ENCODE results near the gene ARHGAP5.

Gene ARHGAP5

DNA sequence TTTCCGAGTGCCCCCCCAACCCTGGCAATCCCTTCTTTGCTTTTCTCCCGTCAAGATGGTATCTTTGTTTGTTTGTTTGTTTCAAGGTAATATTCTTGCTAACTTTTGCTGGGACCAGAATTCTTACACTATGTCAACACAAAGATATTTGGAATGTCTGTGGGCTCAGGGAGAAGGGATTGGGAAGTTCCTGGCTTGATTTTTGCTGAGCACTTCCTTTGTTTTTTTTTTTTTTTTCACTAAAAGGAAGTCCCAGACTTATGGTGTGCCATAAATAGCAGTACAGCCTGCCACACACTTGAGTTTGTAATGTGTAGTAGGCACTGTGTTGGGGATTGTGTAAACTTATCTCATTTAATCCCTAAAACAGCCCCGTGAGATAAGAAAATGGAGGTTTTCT is 113.6 kb downstream of the ARHGAP5 start:
- DNase-seq = no peak

DNA sequence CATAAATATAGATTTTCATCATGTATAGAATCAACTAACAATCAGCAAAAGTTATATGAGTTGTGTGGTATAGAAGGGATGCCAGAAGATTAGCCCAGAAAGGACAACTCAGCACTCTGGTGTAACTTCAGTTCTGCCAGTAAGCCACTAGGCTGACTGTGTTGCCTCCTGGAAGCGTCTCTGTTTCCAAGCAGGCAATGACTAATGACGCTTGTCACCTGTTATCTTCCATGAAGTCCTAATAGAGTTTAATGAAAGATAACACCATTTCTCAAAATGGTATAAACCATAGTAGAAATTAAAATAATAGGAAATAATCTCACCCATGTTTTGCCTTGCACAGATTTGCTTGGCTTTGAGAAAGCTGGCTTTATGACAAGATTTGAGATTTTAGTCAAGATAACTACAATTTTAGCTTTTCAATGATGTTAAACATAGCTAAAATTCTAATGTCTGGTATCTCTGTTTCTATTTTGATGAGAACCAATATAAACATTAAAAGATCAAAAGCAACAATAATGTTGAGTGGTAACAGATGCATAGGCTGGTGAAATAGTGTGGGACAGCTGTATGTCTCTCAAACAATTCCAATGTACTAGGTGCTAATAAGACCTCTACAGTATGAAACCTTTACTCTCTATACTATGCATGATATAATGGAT is 115.7 kb downstream of the ARHGAP5 start:
- DNase-seq = no peak

DNA sequence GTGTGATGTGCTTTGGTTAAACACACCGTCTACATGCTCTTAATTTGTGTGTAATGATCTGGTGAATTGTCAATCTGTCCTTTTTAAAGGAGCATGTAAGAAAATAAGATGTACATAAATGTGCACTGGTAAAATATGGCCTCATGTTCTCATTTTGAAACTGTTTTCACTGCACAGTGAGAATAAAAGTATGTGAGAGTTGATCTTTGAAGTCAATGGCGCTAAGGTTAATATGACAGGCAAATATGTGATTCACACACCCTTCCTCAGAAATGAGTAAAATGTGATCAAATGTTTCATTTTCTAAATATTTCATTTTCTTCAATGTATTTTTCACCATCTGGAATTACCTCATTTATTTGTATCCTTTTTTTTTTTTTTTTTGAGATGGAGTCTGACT is 116.4 kb downstream of the ARHGAP5 start:
- no peak for DNase-seq

DNA sequence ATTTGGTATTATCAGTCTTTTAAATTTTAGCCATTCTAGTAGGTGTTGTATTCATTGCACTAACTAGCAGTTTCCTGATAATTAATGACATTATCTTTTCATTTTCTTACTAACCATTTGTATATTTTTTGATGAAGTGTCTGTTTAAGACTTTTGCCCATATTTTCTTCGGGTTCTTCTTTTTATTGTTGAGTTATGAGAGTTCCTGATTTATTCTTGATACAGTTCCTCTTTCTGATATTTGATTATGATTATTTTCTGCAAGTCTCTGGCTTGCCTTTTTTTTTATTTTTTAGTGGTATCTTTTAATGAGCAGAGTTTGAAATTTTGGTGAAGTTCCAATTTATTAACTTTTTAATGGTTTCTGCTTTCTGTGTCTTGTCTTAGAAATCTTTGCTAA is 118.5 kb downstream of the ARHGAP5 start:
- no peak for DNase-seq

DNA sequence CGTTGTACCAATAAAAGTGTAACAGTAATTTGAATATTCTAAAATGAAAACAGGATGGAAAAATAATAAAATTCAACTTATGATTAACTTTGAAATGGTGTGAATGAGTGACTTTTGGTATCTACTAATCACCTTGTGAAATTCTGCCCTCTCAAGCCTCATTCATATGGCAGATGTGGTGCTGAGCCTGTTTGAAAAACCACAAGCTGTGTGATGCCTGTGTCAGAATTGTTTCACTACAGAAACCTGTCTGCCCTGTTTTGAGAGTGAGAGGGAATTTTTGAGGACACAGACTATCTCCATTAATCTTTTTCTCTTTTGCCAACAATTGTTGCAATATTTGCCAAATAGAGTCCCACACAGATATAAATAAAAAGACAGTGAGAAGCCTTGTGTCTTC is 120.8 kb downstream of the ARHGAP5 start:
- DNase-seq = no peak

DNA sequence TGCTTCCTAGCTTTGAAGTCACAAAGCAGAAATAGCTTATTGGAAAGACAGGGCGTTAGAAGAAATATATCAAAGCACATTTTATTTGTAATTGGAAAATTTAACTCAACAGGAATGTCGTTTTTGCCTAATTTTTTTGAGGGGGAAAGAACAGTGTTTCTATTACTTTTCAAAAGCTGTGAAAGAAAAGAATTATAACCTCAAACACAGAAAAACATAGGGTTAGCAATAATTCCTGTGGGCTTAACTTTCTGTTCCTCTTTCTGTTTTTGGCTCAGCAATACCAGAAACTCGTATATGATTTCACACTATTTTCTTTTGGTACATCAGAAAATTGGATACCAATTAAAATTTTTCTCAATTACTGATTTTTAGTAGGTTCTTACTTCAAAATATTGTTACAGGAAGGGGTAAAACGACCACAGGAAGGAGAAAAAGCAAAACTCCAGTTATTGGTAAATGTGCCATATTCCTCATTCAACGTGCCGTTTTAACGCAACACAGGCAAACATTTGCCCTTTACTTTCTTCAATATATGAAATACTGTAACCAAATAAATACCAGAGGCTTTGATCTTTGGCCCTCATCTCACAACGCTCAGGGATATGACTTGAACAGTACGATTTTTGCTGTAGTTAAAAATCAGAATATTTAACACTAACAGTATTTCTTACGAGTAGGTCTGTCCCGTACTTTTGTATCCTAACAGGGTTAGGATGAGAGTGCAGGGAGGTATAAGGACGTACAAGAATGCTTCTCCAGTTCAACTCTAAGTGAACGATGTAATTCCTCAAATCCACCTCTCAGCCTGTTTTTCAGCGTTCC is 123.5 kb downstream of the ARHGAP5 start:
- DNase-seq = peak; percentile 22

DNA sequence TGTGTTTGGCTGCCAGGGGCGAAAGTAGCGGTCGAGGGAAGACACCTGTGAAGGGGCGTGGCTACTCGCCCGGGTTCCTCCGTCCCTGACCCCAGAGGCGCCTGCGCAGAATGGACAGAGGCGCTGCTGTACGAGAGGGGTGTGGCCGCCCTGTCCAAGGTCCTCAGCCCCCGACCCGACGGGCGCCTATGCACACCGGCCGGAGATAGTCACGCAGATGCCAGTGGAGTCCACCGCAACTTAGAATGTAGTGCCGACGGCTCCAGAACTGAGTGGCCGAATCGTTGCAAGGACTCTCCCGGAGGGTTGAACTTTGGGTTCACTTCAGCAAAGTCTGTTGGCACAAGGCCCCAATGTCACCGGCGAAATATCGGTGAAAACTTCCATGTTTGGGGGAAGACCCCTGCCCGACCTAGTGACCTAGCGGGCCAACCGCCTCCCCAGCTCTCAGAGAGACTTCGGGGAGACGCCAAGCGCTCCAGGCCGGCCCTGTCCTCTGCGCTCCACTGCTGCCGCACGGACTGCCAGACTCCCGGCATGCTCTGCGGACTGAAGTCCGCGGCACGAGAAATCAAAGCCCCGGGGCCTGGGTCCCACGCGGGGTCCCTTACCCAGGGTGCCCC is 124.2 kb downstream of the ARHGAP5 start:
- peak; percentile 85 for DNase-seq

DNA sequence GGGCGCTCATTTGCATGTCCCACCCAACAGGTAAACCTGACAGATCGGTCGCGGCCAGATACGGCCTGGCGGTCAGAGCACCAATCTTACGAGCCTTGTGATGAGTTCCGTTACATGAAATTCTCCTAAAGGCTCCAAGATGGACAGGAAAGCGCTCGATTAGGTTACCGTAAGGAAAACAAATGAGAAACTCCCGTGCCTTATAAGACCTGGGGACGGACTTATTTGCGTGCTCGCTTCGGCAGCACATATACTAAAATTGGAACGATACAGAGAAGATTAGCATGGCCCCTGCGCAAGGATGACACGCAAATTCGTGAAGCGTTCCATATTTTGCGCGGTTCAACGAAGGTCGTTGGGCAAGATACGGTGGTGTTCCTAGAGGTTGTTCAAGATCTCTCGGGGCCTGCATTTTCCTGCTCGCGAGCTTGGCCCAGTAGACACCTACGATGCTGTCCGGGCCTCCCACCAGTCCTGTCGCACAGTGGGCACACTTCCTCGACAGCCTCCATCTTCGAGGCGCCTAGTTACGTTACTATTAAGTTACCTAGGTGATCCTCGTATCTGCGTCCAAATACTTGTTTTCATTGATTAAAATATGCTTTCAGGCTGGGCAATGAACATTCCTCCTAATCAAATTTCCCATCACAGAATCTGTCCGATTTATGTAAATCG is 124.8 kb downstream of the ARHGAP5 start, which contains the start of gene RNU6-7:
RNU6-7 (plus strand) TSS at position 230 of the 675 bp plus-strand sequence.
- DNase-seq = peak; percentile 29

DNA sequence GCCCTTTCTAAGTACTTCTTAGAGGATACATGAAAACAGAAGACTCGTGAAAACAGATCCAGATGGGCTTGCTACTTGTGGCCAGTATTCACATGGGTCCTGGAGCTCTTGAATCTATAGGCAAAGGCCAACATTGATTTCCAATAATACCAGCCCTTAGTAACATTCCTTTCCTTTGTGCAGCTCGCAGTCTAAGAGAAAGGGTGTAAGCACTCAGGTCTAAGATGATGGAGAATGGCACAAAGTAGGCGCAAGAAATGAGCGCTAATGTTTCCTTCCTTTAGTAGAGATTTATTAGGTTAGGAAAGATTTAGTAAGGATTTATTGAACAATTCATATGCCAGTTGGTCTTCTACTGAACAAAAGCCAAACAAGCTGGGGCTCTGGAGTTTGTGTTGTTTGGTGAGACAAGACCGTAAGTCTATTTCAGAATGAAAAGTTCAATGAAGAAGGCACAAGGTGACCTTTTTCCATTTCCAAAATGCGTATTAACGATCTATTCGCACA is 125.4 kb downstream of the ARHGAP5 start:
- DNase-seq = peak; percentile 10

DNA sequence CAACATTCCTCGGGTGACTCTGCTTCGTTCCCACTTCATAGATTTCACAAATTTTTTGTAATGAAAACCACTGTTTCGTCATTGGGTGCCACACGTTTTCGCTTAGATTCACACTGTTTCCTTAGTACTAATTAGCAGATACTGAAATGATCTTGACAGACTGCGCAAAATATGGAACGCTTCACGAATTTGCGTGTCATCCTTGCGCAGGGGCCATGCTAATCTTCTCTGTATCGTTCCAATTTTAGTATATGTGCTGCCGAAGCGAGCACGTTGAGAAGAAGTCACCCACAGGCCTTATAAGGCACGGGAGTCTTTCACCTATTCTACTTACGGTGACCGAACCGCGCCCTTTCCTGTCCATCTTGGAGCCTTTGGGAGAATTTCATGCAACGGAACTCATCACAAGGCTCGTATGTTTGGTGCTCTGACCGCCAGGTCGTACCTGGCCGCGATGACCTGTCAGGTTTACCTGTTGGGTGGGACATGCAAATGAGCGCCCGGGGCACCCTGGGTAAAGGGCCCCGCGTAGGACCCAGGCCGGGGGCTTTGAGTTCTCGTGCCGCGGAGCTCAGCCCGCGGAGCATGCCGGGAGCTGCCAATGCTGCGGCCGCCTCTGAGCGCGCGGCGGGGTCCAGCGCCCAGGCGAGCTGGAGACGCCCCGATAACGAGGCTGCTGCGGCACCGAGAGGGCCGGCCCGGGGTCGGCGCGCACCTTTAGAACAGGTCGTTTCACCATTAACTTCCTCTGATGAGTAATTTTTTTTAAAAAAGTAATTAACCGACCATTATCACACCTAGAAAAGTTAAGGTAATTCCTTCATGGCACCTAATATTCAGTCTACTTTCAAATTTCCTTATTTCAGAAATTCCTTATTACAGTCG is 126.1 kb downstream of the ARHGAP5 start, which contains the start of gene RNU6-8:
RNU6-8 (minus strand) TSS at position 272 of the 885 bp plus-strand sequence.
- peak; percentile 92 for DNase-seq

DNA sequence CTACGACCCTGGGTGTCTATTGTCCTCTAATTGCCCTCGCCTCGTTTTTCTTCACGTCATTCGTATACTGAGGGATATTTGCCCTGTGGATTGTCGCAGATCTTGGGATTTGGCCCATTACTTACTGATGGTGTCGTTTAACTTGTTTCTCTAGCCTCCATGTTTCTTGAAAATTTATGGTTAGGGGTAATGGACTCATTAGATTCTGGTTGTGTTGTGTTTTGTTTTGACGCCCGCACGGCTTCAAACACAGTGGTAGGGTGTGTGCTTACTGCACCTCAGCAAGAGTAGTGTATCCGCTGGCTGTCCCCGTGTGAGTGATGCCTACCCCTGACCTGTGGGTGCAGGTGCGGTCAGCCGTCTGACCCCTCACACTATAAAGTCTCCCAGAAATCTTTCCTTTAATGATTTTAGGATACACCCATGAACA is 126.8 kb downstream of the ARHGAP5 start:
- DNase-seq = peak; percentile 33

DNA sequence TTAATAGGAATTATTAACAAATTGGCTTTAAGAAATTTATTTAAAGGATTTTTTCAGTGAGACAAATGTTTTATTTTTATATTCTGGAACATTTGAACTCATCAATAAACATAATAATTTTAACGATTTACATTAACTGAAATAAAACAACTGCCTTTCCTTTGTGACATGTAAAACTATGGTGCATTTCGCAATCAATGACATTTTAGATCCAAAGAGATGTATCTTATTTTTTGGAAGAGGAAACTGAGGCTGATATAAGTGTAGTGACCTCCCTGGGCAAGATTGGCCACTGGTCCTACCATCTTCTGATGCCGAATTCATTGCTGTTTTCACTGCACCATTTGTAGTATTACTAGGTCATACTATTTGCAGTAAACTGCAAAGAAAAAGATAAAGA is 128.4 kb downstream of the ARHGAP5 start:
- DNase-seq = no peak

DNA sequence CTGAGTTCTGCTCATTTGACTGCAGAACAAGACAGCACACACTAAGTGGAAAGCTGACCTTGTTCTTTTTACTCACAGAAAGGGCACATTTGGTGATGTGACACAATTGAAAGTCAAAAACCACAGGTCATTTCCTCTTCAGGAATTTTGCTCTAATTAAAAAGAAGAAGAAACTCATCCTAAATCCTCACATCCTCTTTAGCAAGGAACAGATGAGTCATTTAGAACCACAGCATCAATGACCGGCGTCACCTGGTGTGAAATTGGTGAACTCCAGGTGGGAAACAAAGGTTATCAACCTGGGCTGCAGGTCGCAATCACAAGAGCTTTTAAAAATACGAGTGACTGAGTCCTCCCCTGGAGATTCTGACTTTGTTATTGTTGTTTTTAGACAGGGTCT is 128.9 kb downstream of the ARHGAP5 start:
- DNase-seq = no peak

DNA sequence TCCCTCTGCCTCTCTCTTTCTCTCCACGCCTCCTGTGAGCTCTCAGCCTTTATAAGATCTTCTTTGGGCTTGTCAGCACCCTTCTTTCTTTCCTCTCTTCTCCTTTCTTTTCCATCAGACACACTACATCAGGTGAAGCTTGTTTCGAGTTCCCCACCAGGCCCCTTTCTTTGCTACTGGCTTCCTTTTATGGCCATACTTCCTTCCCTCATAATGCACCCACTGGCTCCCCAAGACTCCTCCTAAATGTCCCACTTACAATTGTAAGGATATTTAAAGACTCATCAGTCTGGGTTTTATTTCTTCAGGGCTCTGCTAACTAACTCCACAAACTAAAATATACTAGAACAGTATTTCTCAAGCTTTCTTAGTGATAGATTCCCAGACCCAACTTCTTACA is 129.4 kb downstream of the ARHGAP5 start:
- DNase-seq = no peak

DNA sequence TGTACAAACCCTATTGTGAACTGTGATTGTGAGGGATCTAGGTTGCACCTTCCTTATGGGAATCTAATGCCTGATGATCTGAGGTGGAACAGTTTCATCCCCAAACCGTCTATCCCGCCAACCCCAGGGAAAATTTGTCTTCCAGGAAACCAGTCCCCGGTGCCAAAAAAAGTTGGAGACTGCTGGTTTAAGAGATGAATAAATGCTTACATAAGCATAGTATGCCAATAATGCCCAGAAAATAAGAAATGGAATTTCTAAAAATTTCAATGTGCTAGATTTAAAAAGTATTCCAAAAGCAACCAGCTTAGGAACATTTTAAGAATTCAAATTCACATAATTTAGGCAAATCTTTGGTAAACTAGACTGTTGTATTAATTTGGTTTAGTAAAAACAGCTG is 131.4 kb downstream of the ARHGAP5 start:
- DNase-seq = no peak

Measured in hematopoietic multipotent progenitor cell treated with erythropoietin and hydrocortisone succinate and interleukin-3 and kit ligand, for 6 days (in vitro differentiated cells).